ENCODE results near the gene XYLT2.
A peak's percentile ranks its signal among the peaks of the same experiment; 100 is the strongest.

Gene XYLT2

GRCh38 chr17:50352072-50352692 is 6.3 kb downstream of the XYLT2 start:
- no peak for DNase-seq

GRCh38 chr17:50352693-50353599 is 7.0 kb downstream of the XYLT2 start:
- no peak for DNase-seq

GRCh38 chr17:50353600-50354195 is 7.8 kb downstream of the XYLT2 start:
- DNase-seq: no peak

DNA sequence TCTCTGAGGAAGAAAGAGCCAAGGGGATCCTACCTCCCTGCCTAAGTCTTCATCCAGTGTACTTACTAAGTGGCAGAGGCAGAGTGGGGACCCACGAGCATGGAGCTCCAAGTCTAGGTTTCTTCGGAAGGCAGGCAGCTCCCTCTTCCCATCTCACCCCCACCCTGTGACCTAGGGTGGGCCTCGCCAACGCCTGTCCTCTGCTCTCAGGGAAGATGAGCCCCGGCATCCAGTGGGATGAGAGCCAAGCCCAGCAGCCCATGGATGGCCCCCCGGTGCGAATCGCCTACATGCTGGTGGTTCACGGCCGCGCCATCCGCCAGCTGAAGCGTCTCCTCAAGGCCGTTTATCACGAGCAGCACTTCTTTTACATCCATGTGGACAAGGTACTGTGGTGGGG is 8.3 kb downstream of the XYLT2 start:
- no peak for DNase-seq

DNA sequence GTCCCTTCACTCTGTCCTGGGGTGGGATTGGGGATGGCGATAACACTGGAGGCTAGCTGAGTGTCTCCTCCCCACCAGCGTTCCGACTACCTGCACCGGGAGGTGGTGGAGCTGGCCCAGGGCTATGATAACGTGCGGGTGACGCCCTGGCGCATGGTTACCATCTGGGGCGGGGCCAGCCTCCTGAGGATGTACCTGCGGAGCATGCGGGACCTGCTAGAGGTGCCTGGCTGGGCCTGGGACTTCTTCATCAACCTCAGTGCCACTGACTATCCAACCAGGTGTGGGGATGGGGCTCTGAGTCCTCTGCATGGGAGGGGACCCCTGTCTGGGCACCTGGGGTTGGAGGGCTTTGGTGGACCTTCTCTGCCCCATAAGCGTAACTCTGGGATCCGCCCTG is 8.8 kb downstream of the XYLT2 start:
- DNase-seq: no peak

DNA sequence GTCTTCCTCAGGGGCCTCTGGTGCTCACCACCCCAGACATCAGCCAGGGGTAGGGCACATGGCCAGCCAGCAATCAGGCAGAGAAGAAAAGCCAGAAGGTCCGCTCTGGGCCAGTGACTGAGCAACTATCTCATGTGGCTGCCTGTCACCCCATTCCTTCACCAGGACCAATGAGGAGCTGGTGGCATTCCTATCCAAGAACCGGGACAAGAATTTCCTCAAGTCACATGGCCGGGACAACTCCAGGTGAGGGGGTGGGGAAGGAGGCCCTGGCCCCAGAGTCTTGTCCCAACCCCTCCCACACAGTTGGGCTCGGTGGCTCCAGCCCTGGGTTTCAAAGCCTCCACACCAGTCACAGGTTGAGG is 9.4 kb downstream of the XYLT2 start:
- DNase-seq: no peak

DNA sequence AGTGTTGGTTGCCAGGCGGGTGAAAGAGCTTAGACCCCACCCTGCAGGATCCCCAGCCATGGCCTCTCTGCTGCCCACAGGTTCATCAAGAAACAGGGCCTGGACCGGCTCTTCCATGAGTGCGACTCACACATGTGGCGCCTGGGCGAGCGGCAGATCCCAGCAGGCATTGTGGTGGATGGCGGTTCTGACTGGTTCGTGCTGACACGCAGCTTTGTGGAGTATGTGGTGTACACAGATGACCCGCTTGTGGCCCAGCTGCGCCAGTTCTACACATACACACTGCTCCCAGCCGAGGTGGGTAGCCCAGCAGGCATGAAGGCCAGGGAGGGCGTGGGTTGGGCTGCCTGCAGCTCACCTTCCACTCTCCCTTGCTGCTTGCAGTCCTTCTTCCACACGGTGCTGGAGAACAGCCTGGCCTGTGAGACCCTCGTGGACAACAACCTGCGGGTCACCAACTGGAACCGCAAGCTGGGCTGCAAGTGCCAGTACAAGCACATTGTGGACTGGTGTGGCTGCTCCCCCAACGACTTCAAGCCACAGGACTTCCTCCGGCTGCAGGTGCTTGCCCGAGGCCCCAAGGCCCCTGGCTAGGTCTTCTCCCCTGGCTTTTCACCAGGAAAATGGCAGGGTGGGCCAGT is 9.9 kb downstream of the XYLT2 start:
- DNase-seq: peak; percentile 31

DNA sequence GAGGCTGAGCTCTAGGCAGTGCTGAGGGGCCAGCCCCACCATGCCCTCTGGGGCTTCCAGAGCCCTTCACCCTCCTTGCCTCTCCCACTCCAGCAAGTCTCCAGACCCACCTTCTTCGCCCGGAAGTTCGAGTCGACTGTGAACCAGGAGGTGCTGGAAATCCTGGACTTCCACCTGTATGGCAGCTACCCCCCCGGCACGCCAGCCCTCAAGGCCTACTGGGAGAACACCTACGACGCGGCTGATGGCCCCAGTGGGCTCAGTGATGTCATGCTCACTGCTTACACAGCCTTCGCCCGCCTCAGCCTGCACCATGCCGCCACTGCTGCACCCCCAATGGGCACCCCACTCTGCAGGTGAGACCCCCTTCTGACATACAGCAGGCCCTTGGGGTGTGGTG is 10.5 kb downstream of the XYLT2 start:
- no peak for DNase-seq

- no peak for DNase-seq
These were observed 11.1 kb downstream of the XYLT2 start for GRCh38 chr17:50356892-50357510.

DNA sequence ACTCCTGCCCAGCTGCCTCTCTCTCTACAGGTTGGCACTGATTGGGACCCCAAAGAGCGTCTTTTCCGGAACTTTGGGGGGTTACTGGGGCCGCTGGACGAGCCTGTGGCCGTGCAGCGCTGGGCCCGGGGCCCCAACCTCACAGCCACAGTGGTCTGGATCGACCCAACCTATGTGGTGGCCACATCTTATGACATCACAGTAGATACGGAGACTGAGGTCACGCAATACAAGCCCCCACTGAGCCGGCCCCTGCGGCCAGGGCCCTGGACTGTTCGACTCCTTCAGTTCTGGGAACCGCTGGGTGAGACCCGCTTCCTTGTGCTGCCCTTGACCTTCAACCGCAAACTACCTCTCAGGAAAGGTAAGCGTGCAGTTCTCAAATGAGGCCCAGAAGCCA is 12.3 kb downstream of the XYLT2 start:
- no peak for DNase-seq

DNA sequence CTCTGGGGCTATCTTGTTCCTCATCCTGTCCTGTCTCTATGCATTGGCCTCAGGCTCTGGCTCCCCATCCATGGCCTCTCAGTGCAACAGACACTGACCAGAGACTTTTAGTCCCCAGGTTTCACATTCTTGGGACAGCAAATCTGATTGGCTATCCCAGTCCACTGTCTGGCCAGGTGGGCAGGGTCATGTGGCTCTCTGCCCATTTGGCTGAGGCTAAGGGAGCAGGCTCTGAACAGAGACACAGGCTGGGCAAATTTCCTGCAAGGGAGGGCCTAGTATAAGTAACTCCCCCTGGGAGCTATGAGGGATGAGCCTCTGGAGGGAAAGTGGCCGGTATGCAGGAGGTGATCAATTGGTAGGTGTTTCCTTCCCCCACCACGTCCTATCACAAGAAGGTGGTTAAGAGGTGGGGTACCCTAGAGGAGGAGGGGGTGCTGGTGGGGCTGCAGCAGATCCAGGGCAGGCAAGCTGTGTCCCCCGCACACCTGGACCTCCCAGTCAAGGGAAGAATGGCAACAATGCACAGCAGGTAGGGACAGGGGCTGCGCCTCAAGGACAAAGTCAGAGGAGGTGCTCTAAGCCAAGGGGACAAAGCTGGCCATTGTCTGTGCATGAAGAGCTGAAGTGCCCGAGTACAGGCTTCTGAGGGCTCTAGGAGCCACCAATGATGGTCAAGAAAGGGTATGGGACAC is 13.2 kb downstream of the XYLT2 start:
- no peak for DNase-seq

GRCh38 chr17:50359998-50360461 is 14.1 kb downstream of the XYLT2 start:
- no peak for DNase-seq

- no peak for DNase-seq
These were observed 14.7 kb downstream of the XYLT2 start for GRCh38 chr17:50360486-50361115.

- peak; percentile 62 for DNase-seq
These were observed 15.9 kb downstream of the XYLT2 start for GRCh38 chr17:50361561-50362480.

DNA sequence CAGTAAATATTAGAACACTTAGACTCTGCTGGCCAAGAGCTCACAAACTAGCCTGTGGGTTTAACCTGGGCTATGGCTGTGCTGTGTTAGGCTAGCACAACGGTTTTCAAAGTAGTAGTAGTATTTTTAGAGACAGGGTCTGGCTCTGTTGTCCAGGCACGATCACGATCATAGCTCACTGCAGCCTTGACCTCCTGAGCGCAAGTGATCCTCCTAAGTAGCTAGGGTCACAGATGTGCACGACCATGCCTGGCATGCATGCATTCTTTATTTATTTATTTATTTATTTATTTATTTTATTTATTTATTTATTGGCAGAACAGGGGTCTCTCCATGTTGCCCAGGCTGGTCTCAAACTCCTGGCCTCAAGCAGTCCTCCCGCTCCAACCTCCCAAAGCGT is 16.7 kb downstream of the XYLT2 start:
- DNase-seq: no peak

DNA sequence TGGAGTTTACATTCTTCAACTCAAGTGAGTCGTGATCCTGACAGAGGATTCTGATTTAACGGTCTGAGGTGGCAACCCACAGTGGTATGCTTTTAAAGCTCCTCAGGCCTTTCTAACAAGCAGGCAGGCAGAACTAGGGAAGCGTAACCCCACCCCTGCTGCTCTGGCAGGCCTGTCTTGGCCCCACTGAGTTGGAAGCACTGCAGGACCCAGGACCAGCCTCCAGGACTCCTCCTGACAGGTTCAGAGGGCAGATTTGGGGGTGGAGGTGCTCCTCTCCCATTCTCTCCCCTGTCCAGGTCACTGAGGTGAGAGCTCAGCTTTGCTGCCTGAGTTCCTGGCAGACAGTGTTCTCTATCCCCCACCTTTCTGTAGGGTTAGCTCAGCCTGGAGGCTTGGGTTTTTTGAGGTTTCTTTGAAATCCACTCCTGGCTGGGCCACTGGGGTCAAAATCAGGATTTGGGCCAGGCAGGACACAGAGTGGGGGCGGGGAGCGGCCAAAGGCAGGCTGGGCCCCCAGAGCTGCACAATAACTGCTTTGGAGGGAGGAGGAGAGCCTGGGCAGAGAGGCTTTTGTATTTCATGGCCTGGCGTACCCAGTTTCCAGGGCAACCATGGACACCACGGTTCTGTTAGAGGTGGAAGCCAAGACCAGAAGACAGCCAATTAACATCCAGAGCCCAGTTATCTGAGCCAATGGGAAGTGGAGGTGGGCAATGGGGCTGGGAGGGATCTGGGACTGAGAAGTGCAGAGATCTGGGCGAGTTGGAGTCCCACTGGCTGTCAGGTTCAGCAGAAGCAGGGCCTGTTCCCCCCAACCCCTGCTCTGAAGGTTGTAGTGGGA is 17.5 kb downstream of the XYLT2 start:
- DNase-seq: no peak

GRCh38 chr17:50364061-50364458 is 18.1 kb downstream of the XYLT2 start:
- no peak for DNase-seq

GRCh38 chr17:50364715-50365114 is 18.8 kb downstream of the XYLT2 start:
- no peak for DNase-seq

- DNase-seq: no peak
These were observed 19.2 kb downstream of the XYLT2 start for GRCh38 chr17:50365165-50365564.
